Breast epithelium (tissue), 3 donors: ENCODE measurements around the gene CASKIN1.

Experiments used
- POLR2A ChIP-seq: fragments of 450-650 bp; IDR thresholded peaks from one replicate; pipeline ENCODE4 v1.6.1; 2016; ENCODE audit warnings: antibody characterized with exemption, mild to moderate bottlenecking, moderate library complexity
- POLR2AphosphoS5 ChIP-seq, 3 donors: sonication (generic); formaldehyde crosslinking; IDR thresholded peaks; one replicate each; pipeline ENCODE4 v1.6.1; 2017; ENCODE audit warnings: antibody characterized with exemption in 3 of 3
- TF ChIP-seq, protein P1 (sequence below), 3 donors: fragments of 450-650 bp; IDR thresholded peaks; one replicate each; pipeline ENCODE4 v1.5.1; 2016 to 2017; ENCODE audit warnings: antibody characterized with exemption in 3 of 3, mild to moderate bottlenecking in 3 of 3, moderate library complexity in 3 of 3

DNA sequence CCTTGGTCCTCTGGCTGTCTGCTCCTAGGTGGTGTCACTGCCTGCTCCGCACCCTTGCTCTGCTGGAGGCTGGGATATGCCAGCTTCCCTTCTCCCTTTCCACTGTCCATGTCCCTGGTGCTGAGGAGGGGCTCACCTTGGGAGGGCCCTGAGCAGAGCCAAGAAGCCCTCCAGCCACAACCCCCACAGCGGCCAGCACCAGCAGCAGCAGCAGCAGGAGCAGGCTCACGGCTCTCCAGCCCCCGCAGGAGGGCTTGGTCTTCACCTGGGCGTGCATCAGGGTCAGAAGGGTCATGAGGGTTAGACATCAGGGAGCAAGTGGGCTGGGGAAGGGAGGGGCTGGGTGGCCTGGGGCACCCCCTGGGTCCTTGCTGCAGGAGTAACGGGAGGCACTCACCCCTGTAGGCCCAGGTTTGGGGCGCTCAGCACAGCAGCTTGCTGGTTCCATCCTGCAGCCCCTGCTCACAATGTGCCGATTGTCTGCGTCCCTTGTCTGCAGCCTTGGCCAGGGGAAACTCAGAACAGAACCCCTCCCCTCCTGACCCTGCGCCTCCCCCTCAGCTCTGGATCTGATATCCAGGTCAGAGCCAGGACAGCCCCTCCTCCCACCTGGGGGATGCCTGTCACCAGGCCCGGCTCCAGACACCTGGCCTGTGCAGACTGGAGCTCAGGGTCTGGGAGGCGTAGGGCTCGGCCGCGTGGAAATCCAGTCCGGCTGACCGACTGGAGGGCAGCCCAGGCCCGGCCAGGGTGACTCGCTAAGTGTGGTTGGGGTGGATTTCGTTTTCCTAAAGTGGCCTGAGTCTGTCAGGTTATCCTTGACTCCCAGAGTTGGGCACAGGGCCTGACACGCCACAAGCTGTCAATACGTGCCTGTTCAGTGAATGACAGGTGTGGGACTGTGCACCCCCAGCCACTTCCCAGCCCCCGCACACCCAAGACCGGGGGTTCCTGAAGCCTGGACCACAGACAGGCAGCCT is 14.3 kb upstream of the CASKIN1 start, which contains the start of gene BRICD5:
- TF ChIP-seq, protein P1, sequence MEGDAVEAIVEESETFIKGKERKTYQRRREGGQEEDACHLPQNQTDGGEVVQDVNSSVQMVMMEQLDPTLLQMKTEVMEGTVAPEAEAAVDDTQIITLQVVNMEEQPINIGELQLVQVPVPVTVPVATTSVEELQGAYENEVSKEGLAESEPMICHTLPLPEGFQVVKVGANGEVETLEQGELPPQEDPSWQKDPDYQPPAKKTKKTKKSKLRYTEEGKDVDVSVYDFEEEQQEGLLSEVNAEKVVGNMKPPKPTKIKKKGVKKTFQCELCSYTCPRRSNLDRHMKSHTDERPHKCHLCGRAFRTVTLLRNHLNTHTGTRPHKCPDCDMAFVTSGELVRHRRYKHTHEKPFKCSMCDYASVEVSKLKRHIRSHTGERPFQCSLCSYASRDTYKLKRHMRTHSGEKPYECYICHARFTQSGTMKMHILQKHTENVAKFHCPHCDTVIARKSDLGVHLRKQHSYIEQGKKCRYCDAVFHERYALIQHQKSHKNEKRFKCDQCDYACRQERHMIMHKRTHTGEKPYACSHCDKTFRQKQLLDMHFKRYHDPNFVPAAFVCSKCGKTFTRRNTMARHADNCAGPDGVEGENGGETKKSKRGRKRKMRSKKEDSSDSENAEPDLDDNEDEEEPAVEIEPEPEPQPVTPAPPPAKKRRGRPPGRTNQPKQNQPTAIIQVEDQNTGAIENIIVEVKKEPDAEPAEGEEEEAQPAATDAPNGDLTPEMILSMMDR (IDR thresholded peaks at IDR 0.05), result no peak
- no peak for TF ChIP-seq POLR2A
- TF ChIP-seq POLR2AphosphoS5 (IDR thresholded peaks at IDR 0.05), result no peak
